RPMI7951 (cell line): ENCODE data around the gene USP13. TPM values are rescaled to one million over a fixed set of nuclear protein-coding genes. Genes with fewer than 3 reads are reported as not detected.
"Not testable (repeated sequence)": the region's sequence is repeated elsewhere in the genome, so short reads cannot be mapped to it uniquely, and the experiment has no call there.

ENCODE experiments used
- DNase-seq: peaks from one replicate; pipeline ENCODE4 v3.0.0-alpha.2; 2012; ENCODE audit warnings: low read depth
- total RNA-seq: library from RNA; depleted of rRNA; stranded (reverse); fragments of >200 nt; shearing (Covaris generic); gene quantifications from 2 replicates; pipeline ENCODE4 v1.2.3, GENCODE V29; 2014

The USP13 gene
- total RNA-seq, 1 experiment from 2014 or later = 13.8 TPM

GRCh38 chr3:179658606-179659005, 5.8 kb downstream of the USP13 start:
- DNase-seq = no peak

- DNase-seq = no peak
These were observed 8.0 kb downstream of the USP13 start for GRCh38 chr3:179660872-179661271.

GRCh38 chr3:179661777-179662176, 8.9 kb downstream of the USP13 start:
- no peak for DNase-seq

- no peak for DNase-seq
These were observed 10.3 kb downstream of the USP13 start for GRCh38 chr3:179663093-179663492.

GRCh38 chr3:179666030-179666429, 13.2 kb downstream of the USP13 start:
- DNase-seq = no peak

- no peak for DNase-seq
These were observed 13.7 kb downstream of the USP13 start for GRCh38 chr3:179666436-179667035.

GRCh38 chr3:179668429-179668828, 15.6 kb downstream of the USP13 start:
- DNase-seq = no peak

GRCh38 chr3:179670311-179670710, 17.5 kb downstream of the USP13 start:
- DNase-seq = no peak

- no peak for DNase-seq
These were observed 18.5 kb downstream of the USP13 start for GRCh38 chr3:179671309-179671708.

GRCh38 chr3:179671747-179672242, 19.0 kb downstream of the USP13 start:
- DNase-seq = peak; percentile 8

- DNase-seq = peak; percentile 9
These were observed 20.1 kb downstream of the USP13 start for GRCh38 chr3:179672918-179673317.

GRCh38 chr3:179673523-179673922, 20.7 kb downstream of the USP13 start:
- DNase-seq = no peak

- DNase-seq = no peak
These were observed 23.2 kb downstream of the USP13 start for GRCh38 chr3:179676081-179676480.

- no peak for DNase-seq
These were observed 25.0 kb downstream of the USP13 start for GRCh38 chr3:179677884-179678283.

- DNase-seq = no peak
These were observed 28.8 kb downstream of the USP13 start for GRCh38 chr3:179681492-179682263.

GRCh38 chr3:179682426-179683080, 29.7 kb downstream of the USP13 start:
- no peak for DNase-seq

- not testable (repeated sequence) for DNase-seq
These were observed 30.4 kb downstream of the USP13 start for GRCh38 chr3:179683286-179683685.

GRCh38 chr3:179687967-179688535, 35.2 kb downstream of the USP13 start:
- DNase-seq = no peak

- DNase-seq = no peak
These were observed 36.0 kb downstream of the USP13 start for GRCh38 chr3:179688850-179689249.

- no peak for DNase-seq
These were observed 41.9 kb downstream of the USP13 start for GRCh38 chr3:179694731-179695130.

GRCh38 chr3:179695672-179696313, 43.0 kb downstream of the USP13 start:
- no peak for DNase-seq
